ENCODE results near the gene METTL24.
"Not testable (repeated sequence)": the region's sequence is repeated elsewhere in the genome, so short reads cannot be mapped to it uniquely, and the experiment has no call there.

METTL24 gene

GRCh38 chr6:110354153-110354552 lies 4.0 kb downstream of the METTL24 start:
- no peaks in the 10 kb centered on the region for H3K79me2 ChIP-seq
- no peaks in the 10 kb centered on the region for H3K4me1 ChIP-seq
- no peak overlapping the region for H2AFZ ChIP-seq
- no peak overlapping the region for H3K27ac ChIP-seq
- no peak for TF ChIP-seq CTCF (IDR thresholded peaks at IDR 0.05)
- no peak overlapping the region for H3K4me2 ChIP-seq (ENCODE audit: low read length)
- H3K9me3 ChIP-seq (ENCODE audit: control insufficient read depth, low read length) = no peaks in the 10 kb centered on the region
- no peaks in the 10 kb centered on the region for H3K36me3 ChIP-seq (ENCODE audit: control insufficient read depth, insufficient read depth, low read length)
- no peaks in the 10 kb centered on the region for H3K27me3 ChIP-seq (ENCODE audit: control insufficient read depth, insufficient read depth, low read length)
- H3K9ac ChIP-seq = no peak overlapping the region
- H3K4me3 ChIP-seq (ENCODE audit: low read depth, low read length) = no peak overlapping the region

- no peak overlapping the region for H2AFZ ChIP-seq
- no peaks in the 10 kb centered on the region for H3K27me3 ChIP-seq (ENCODE audit: control insufficient read depth, insufficient read depth, low read length)
- no peak overlapping the region for H3K9ac ChIP-seq
- no peaks in the 10 kb centered on the region for H3K79me2 ChIP-seq
- H3K4me1 ChIP-seq = no peaks in the 10 kb centered on the region
- H3K4me3 ChIP-seq (ENCODE audit: low read depth, low read length) = no peak overlapping the region
- H3K4me2 ChIP-seq (ENCODE audit: low read length) = no peak overlapping the region
- H3K9me3 ChIP-seq (ENCODE audit: control insufficient read depth, low read length) = no peaks in the 10 kb centered on the region
- TF ChIP-seq CTCF (IDR thresholded peaks at IDR 0.05) = no peak
- H3K27ac ChIP-seq = no peak overlapping the region
- H3K36me3 ChIP-seq (ENCODE audit: control insufficient read depth, insufficient read depth, low read length) = no peaks in the 10 kb centered on the region
These were observed 4.6 kb downstream of the METTL24 start for GRCh38 chr6:110353457-110354001.

- no peaks in the 10 kb centered on the region for H3K27me3 ChIP-seq (ENCODE audit: control insufficient read depth, insufficient read depth, low read length)
- no peaks in the 10 kb centered on the region for H3K4me1 ChIP-seq
- no peak overlapping the region for H3K4me2 ChIP-seq (ENCODE audit: low read length)
- H2AFZ ChIP-seq = peak overlapping the region; percentile 0
- TF ChIP-seq CTCF (IDR thresholded peaks at IDR 0.05) = no peak
- H3K4me3 ChIP-seq (ENCODE audit: low read depth, low read length) = no peak overlapping the region
- no peaks in the 10 kb centered on the region for H3K9me3 ChIP-seq (ENCODE audit: control insufficient read depth, low read length)
- H3K27ac ChIP-seq = no peak overlapping the region
- no peaks in the 10 kb centered on the region for H3K36me3 ChIP-seq (ENCODE audit: control insufficient read depth, insufficient read depth, low read length)
- no peak overlapping the region for H3K9ac ChIP-seq
- H3K79me2 ChIP-seq = no peaks in the 10 kb centered on the region
These were observed 5.4 kb downstream of the METTL24 start for GRCh38 chr6:110352563-110353262.

- Histone ChIP-seq H3K4me2 (ENCODE audit: low read length) (no peak overlapping the region), H2AFZ (no peak overlapping the region), H3K27me3 (ENCODE audit: control insufficient read depth, insufficient read depth, low read length) (no peaks in the 10 kb centered on the region), H3K9ac (no peak overlapping the region), H3K4me3 (ENCODE audit: low read depth, low read length) (no peak overlapping the region), H3K36me3 (ENCODE audit: control insufficient read depth, insufficient read depth, low read length) (no peaks in the 10 kb centered on the region), H3K9me3 (ENCODE audit: control insufficient read depth, low read length) (no peaks in the 10 kb centered on the region), H3K27ac (no peak overlapping the region), H3K4me1 (no peaks in the 10 kb centered on the region), H3K79me2 (no peaks in the 10 kb centered on the region)
- no peak for TF ChIP-seq CTCF (IDR thresholded peaks at IDR 0.05)
These were observed 6.2 kb downstream of the METTL24 start for GRCh38 chr6:110351986-110352385.

- no peak overlapping the region for H3K4me3 ChIP-seq (ENCODE audit: low read depth, low read length)
- no peak overlapping the region for H3K9ac ChIP-seq
- no peaks in the 10 kb centered on the region for H3K79me2 ChIP-seq
- H3K36me3 ChIP-seq (ENCODE audit: control insufficient read depth, insufficient read depth, low read length) = no peaks in the 10 kb centered on the region
- H3K4me1 ChIP-seq = no peaks in the 10 kb centered on the region
- no peak overlapping the region for H3K27ac ChIP-seq
- no peaks in the 10 kb centered on the region for H3K27me3 ChIP-seq (ENCODE audit: control insufficient read depth, insufficient read depth, low read length)
- no peaks in the 10 kb centered on the region for H3K9me3 ChIP-seq (ENCODE audit: control insufficient read depth, low read length)
- H2AFZ ChIP-seq = no peak overlapping the region
- TF ChIP-seq CTCF (IDR thresholded peaks at IDR 0.05) = no peak
- no peak overlapping the region for H3K4me2 ChIP-seq (ENCODE audit: low read length)
These were observed 6.6 kb downstream of the METTL24 start for GRCh38 chr6:110351546-110351945.

- H3K9me3 ChIP-seq (ENCODE audit: control insufficient read depth, low read length); H3K4me2 ChIP-seq (ENCODE audit: low read length); H3K4me1 ChIP-seq; H3K36me3 ChIP-seq (ENCODE audit: control insufficient read depth, insufficient read depth, low read length); H2AFZ ChIP-seq; H3K27me3 ChIP-seq (ENCODE audit: control insufficient read depth, insufficient read depth, low read length); H3K4me3 ChIP-seq (ENCODE audit: low read depth, low read length); H3K9ac ChIP-seq; H3K79me2 ChIP-seq; H3K27ac ChIP-seq: not testable (repeated sequence)
These were observed 7.6 kb downstream of the METTL24 start for GRCh38 chr6:110350593-110350992.

Measured in parathyroid adenoma (tissue), 2 donors.